Activated naive CD8-positive, alpha-beta T cell treated with anti-CD3 and anti-CD28 coated beads, Interleukin-2, amount 50 U/mL, for 16 hours (primary cell): ENCODE data around the gene PCNX1.

Source experiments
- DNase-seq: peaks from one replicate; pipeline ENCODE4 v3.0.0-alpha.2; 2020; ENCODE audit warnings: low read depth, low spot score

PCNX1 gene

GRCh38 chr14:71071042-71071441 is 163.8 kb downstream of the PCNX1 start:
- DNase-seq, result no peak

- DNase-seq, result no peak
These were observed 169.3 kb downstream of the PCNX1 start for GRCh38 chr14:71076462-71077092.

- DNase-seq, result no peak
These were observed 171.2 kb downstream of the PCNX1 start for GRCh38 chr14:71078500-71078899.

- DNase-seq, result no peak
These were observed 179.3 kb downstream of the PCNX1 start for GRCh38 chr14:71086567-71086966.

GRCh38 chr14:71089971-71090370 is 182.7 kb downstream of the PCNX1 start:
- DNase-seq, result no peak

- DNase-seq, result no peak
These were observed 187.5 kb downstream of the PCNX1 start for GRCh38 chr14:71094722-71095121.

GRCh38 chr14:71096947-71097346 is 189.7 kb downstream of the PCNX1 start:
- DNase-seq, result no peak

- no peak for DNase-seq
These were observed 196.6 kb downstream of the PCNX1 start for GRCh38 chr14:71103662-71104484.

GRCh38 chr14:71105177-71105576 is 197.9 kb downstream of the PCNX1 start:
- no peak for DNase-seq

- DNase-seq, result no peak
These were observed 200.7 kb downstream of the PCNX1 start for GRCh38 chr14:71107921-71108320.

GRCh38 chr14:71108398-71109119 is 201.3 kb downstream of the PCNX1 start:
- DNase-seq, result no peak

GRCh38 chr14:71113376-71113775 is 206.1 kb downstream of the PCNX1 start:
- no peak for DNase-seq

- no peak for DNase-seq
These were observed 207.3 kb downstream of the PCNX1 start for GRCh38 chr14:71114565-71114964.

- DNase-seq, result no peak
These were observed 208.0 kb downstream of the PCNX1 start for GRCh38 chr14:71115306-71115705.

GRCh38 chr14:71115821-71116567 is 208.7 kb downstream of the PCNX1 start:
- DNase-seq, result no peak

- DNase-seq, result no peak
These were observed 209.4 kb downstream of the PCNX1 start for GRCh38 chr14:71116568-71117122.

- no peak for DNase-seq
These were observed 210.8 kb downstream of the PCNX1 start for GRCh38 chr14:71117839-71118743.

- no peak for DNase-seq
These were observed 211.8 kb downstream of the PCNX1 start for GRCh38 chr14:71119075-71119474.

GRCh38 chr14:71119832-71120231 is 212.6 kb downstream of the PCNX1 start:
- no peak for DNase-seq

- no peak for DNase-seq
These were observed 213.7 kb downstream of the PCNX1 start for GRCh38 chr14:71121001-71121400.
